Sigmoid colon (tissue), 3 donors: ENCODE results near the gene LDLRAD4.

Source experiments
- POLR2A ChIP-seq, 2 donors: fragments of 450-650 bp; IDR thresholded peaks; one replicate each; pipeline ENCODE4 v1.6.1; 2016; ENCODE audit warnings: antibody characterized with exemption in 2 of 2, mild to moderate bottlenecking in 2 of 2, moderate library complexity in 2 of 2
- TF ChIP-seq, protein P1 (sequence below), 4 experiments: fragments of 450-650 bp in 3 of 4; fragments of 200-600 bp in 1 of 4; IDR thresholded peaks; one replicate each; pipeline ENCODE4 v1.5.1; 2016 to 2019; ENCODE audit warnings: antibody characterized with exemption in 4 of 4, mild to moderate bottlenecking in 3 of 4, moderate library complexity in 2 of 4

DNA sequence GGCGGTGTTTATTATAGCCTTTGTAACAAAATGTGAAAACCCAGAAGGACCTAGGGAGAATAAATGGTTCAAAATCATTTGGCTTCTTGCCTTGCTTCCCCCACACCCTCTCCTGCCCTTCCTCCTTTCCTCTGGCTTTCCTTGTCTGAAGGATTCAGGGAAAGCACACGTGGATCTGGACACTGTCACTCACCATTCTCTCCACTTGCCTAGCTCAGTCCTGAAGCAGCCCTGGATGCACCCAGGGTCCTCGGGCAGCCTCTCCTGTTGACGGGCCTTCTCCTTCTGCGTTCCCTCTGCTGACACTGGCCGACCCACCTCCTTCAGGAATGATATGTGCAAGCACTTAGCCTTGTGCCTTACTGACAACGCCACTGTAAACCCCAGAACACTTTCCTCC, 439.4 kb downstream of the LDLRAD4 start:
- TF ChIP-seq POLR2A (IDR thresholded peaks at IDR 0.05): no peak
- TF ChIP-seq, protein P1, sequence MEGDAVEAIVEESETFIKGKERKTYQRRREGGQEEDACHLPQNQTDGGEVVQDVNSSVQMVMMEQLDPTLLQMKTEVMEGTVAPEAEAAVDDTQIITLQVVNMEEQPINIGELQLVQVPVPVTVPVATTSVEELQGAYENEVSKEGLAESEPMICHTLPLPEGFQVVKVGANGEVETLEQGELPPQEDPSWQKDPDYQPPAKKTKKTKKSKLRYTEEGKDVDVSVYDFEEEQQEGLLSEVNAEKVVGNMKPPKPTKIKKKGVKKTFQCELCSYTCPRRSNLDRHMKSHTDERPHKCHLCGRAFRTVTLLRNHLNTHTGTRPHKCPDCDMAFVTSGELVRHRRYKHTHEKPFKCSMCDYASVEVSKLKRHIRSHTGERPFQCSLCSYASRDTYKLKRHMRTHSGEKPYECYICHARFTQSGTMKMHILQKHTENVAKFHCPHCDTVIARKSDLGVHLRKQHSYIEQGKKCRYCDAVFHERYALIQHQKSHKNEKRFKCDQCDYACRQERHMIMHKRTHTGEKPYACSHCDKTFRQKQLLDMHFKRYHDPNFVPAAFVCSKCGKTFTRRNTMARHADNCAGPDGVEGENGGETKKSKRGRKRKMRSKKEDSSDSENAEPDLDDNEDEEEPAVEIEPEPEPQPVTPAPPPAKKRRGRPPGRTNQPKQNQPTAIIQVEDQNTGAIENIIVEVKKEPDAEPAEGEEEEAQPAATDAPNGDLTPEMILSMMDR (IDR thresholded peaks at IDR 0.05): no peak
